GM13976 (cell line): Measurements from ENCODE around the gene PACSIN1.

Experiments used
- DNase-seq: peaks from one replicate; pipeline ENCODE4 v3.0.0; 2012; ENCODE audit warnings: low spot score
- in situ Hi-C: fragments of 300-500 bp; cut with MboI; formaldehyde crosslinking; loops from one replicate; pipeline ENCODE4 v1.12.0; 2022; ENCODE audit warnings: low sequenced_read_pairs, mixed read lengths, inconsistent platforms; ENCODE audit not compliant: unreplicated experiment
- TF ChIP-seq, protein P1 (sequence below): IDR thresholded peaks from 2 replicates; pipeline ENCODE4 v1.5.1; 2012; ENCODE audit warnings: borderline replicate concordance, mild to moderate bottlenecking; ENCODE audit not compliant: insufficient read depth; ENCODE audit errors: extremely low read depth, missing control alignments, control extremely low read depth

The PACSIN1 gene

DNA sequence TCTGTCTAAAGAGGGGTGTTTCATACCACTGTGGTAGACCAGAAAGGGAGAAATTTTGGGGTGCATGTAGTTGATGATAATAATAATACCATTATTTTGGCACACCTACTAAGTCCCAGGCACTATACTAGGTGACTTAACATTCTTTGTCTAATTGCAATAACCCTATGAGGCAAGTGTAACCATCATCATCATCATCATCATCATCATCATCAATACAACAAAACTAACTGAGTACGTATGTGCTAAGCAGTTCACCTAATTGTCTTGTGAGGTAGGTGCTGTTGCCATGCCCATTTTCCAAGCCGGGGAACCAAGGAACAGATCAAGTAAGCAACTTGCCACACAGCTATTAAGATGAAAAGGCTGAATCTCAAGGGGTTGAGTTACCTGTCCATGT is 2.6 kb upstream of the PACSIN1 start:
- TF ChIP-seq, protein P1, sequence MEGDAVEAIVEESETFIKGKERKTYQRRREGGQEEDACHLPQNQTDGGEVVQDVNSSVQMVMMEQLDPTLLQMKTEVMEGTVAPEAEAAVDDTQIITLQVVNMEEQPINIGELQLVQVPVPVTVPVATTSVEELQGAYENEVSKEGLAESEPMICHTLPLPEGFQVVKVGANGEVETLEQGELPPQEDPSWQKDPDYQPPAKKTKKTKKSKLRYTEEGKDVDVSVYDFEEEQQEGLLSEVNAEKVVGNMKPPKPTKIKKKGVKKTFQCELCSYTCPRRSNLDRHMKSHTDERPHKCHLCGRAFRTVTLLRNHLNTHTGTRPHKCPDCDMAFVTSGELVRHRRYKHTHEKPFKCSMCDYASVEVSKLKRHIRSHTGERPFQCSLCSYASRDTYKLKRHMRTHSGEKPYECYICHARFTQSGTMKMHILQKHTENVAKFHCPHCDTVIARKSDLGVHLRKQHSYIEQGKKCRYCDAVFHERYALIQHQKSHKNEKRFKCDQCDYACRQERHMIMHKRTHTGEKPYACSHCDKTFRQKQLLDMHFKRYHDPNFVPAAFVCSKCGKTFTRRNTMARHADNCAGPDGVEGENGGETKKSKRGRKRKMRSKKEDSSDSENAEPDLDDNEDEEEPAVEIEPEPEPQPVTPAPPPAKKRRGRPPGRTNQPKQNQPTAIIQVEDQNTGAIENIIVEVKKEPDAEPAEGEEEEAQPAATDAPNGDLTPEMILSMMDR, result no peak
- in situ Hi-C loops, result no loop called here

DNA sequence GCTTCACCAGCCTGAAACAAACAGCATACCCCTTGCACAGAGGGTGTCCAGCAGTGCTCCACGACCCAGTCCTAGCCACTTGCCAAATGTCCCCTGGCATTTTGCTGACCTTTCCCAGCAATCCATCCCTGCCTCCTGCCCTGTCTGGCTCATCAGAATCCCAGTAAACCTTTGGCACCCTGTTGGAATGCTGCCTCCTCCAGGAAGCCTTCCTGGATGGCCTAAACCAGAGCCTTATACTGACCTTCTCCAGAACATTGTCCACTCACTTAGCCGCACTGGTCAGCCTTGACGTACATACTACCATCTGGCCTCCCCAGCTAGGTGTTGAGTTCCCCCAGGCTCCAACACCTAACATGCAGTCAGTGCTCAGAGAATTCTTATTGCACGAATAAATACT is 2.0 kb upstream of the PACSIN1 start:
- in situ Hi-C loops, result no loop called here
- TF ChIP-seq, protein P1, result no peak
- no peak for DNase-seq

More for the DNA sequence above, 2.6 kb upstream of the PACSIN1 start:
- no peak for DNase-seq

DNA sequence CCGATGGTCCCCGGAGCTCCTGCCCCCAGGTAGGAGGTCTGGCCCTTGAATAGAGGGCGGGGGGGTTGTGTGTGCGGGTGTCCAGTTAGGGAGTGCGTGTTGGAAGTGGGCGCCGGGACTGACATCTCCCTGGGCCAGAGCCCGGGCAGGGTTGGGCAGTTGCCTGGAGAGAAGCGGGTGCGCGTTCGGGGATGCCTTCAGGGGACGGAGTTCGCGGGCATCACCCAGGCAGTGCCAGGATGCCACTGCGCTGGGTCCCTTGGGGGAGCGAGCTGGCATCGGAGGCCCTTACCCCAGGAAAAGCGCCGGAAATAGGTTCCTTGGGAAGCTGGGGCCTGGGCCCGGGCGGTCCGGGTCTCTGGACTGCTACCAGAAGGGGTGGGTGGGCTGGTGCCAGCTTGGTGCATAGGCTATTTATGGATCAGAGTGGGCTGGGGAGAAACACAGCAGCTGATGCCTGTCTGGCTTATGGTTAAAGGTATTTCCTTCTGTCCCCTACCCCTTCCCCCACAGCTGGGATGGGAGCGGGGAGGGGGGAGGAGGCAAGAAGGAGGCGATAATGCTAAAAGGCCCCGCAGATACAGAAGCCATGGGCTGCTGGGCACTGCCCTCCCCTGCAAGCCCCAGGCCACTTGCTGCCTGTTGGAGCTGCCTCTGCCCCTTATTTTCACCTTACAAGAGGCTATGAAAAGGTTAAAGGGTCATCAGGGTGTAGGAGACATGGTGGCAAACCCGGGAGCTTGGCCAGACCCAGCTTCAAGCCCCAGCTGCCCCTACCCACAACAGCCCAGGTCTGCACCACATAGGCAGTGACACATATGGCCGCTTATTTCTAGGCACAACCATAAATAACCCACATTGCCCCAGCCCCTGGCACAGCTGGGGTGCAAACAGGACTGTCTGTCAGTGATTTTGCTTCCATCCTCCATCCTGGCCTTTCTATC is 638 bp downstream of the PACSIN1 start:
- TF ChIP-seq, protein P1, result no peak
- DNase-seq, result no peak
- in situ Hi-C loops, result no loop called here

DNA sequence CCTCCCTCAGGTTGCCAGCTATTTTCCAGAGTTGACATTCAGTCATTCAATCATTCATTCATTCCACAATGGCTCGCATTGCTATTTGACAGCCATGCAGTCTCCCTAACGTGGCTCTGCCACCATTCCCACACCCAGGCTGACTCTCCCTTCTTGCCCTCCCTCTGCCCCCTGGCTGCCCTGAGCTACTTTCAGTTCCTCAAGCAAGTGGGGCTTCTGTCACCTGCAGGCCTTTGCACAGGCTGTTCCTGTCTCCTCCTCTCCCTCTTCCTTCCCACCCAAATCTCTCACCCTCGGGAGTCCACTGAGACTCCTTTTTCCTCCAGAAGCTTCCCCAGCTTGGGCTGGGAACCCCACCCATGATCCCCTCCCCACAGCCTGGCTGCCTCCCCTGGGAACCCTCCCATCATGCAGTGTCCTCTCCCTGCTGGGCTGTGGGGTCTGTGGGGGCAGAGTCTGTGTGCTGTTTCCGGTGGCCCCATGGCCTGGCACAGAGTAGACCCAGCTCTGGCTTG is 2.6 kb downstream of the PACSIN1 start:
- TF ChIP-seq, protein P1, result no peak
- no peak for DNase-seq
- in situ Hi-C loops, result no loop called here

DNA sequence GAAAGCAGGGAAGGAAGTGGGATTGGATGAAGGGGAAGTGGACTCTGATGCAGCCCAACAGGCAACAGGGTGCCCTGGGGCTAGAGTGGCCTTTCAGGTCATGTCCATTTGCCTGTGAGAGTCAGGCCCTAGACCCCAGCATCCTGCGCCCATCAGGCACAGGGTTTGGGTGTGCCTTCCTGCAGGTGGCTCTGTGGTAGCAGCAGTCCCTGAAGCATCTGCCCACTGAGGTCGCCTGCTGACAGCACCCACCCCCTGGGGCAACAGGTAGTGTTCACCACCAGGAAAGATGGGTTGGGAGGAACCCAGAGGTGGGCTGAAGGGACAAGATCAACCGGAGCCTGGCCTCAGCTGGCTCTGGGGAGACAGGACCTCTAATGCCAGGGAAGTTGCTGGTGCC is 3.6 kb downstream of the PACSIN1 start:
- in situ Hi-C loops, result no loop called here
- TF ChIP-seq, protein P1, result no peak
- DNase-seq, result no peak

DNA sequence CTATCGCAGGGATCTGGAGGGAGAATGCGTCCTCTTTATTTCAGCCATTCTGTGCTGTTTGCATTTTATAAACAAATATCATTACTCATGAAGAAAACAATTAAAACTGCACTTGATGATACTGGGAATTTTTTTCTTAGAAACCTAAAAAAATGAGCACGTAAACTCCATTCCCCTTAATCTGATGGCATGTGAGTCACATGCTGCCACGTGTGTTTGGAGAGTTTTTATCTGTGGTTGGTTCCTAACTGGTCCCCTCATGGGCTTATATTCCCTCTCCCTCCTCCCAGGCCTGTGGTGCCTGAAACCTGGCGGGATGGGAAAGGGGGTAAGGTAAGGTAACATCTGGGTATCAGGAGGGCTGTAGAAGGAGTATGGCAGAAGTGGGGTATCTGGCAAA is 6.5 kb downstream of the PACSIN1 start:
- no peak for DNase-seq
- in situ Hi-C loops, result no loop called here
- TF ChIP-seq, protein P1, result no peak
